ENCODE data around the gene FOXL1.

Gene FOXL1

GRCh38 chr16:86604436-86605193, 26.3 kb downstream of the FOXL1 start:
- DNase-seq (ENCODE audit: low read depth in 1 of 2, low spot score in 1 of 2) = no peak

GRCh38 chr16:86605950-86606349, 27.6 kb downstream of the FOXL1 start:
- no peak for DNase-seq (ENCODE audit: low read depth in 1 of 2, low spot score in 1 of 2)

GRCh38 chr16:86608301-86608747, 30.0 kb downstream of the FOXL1 start:
- DNase-seq (ENCODE audit: low read depth in 1 of 2, low spot score in 1 of 2) = no peak

- DNase-seq (ENCODE audit: low read depth in 1 of 2, low spot score in 1 of 2) = no peak
Observed at GRCh38 chr16:86609115-86609514, 30.8 kb downstream of the FOXL1 start.

- no peak for DNase-seq (ENCODE audit: low read depth in 1 of 2, low spot score in 1 of 2)
Observed at GRCh38 chr16:86609661-86610060, 31.3 kb downstream of the FOXL1 start.

- no peak for DNase-seq (ENCODE audit: low read depth in 1 of 2, low spot score in 1 of 2)
Observed at GRCh38 chr16:86610779-86611524, 32.6 kb downstream of the FOXL1 start.

GRCh38 chr16:86611525-86611855, 33.1 kb downstream of the FOXL1 start:
- no peak for DNase-seq (ENCODE audit: low read depth in 1 of 2, low spot score in 1 of 2)

- DNase-seq (ENCODE audit: low read depth in 1 of 2, low spot score in 1 of 2) = no peak
Observed at GRCh38 chr16:86611941-86612340, 33.6 kb downstream of the FOXL1 start.

GRCh38 chr16:86614699-86615098, 36.4 kb downstream of the FOXL1 start:
- DNase-seq (ENCODE audit: low read depth in 1 of 2, low spot score in 1 of 2) = no peak

- DNase-seq (ENCODE audit: low read depth in 1 of 2, low spot score in 1 of 2) = no peak
Observed at GRCh38 chr16:86616906-86617305, 38.6 kb downstream of the FOXL1 start.

- no peak for DNase-seq (ENCODE audit: low read depth in 1 of 2, low spot score in 1 of 2)
Observed at GRCh38 chr16:86618431-86619238, 40.3 kb downstream of the FOXL1 start.

- no peak for DNase-seq (ENCODE audit: low read depth in 1 of 2, low spot score in 1 of 2)
Observed at GRCh38 chr16:86619239-86619794, 41.0 kb downstream of the FOXL1 start.

- no peak for DNase-seq (ENCODE audit: low read depth in 1 of 2, low spot score in 1 of 2)
Observed at GRCh38 chr16:86620184-86620583, 41.8 kb downstream of the FOXL1 start.

GRCh38 chr16:86621966-86622365, 43.6 kb downstream of the FOXL1 start:
- DNase-seq (ENCODE audit: low read depth in 1 of 2, low spot score in 1 of 2) = no peak

- DNase-seq (ENCODE audit: low read depth in 1 of 2, low spot score in 1 of 2) = no peak
Observed at GRCh38 chr16:86622700-86623615, 44.6 kb downstream of the FOXL1 start.

GRCh38 chr16:86625029-86625428, 46.7 kb downstream of the FOXL1 start:
- DNase-seq (ENCODE audit: low read depth in 1 of 2, low spot score in 1 of 2) = no peak

- no peak for DNase-seq (ENCODE audit: low read depth in 1 of 2, low spot score in 1 of 2)
Observed at GRCh38 chr16:86625821-86626220, 47.5 kb downstream of the FOXL1 start.

- DNase-seq (ENCODE audit: low read depth in 1 of 2, low spot score in 1 of 2) = no peak
Observed at GRCh38 chr16:86626284-86626683, 47.9 kb downstream of the FOXL1 start.

GRCh38 chr16:86626966-86627365, 48.6 kb downstream of the FOXL1 start:
- no peak for DNase-seq (ENCODE audit: low read depth in 1 of 2, low spot score in 1 of 2)

GRCh38 chr16:86628614-86629013, 50.3 kb downstream of the FOXL1 start:
- DNase-seq (ENCODE audit: low read depth in 1 of 2, low spot score in 1 of 2) = no peak
